Tibial nerve (tissue), 4 donors: Measurements from ENCODE around the gene INIP.

Experiments
- EP300 ChIP-seq, 2 donors: sonication (generic); formaldehyde crosslinking; IDR thresholded peaks; one replicate each; pipeline ENCODE4 v1.6.1; 2017; ENCODE audit warnings: antibody characterized with exemption in 2 of 2, mild to moderate bottlenecking in 1 of 2
- POLR2A ChIP-seq, 2 donors: fragments of 450-650 bp; IDR thresholded peaks; one replicate each; pipeline ENCODE4 v1.6.1; 2017; ENCODE audit warnings: antibody characterized with exemption in 2 of 2, mild to moderate bottlenecking in 2 of 2, moderate library complexity in 2 of 2
- TF ChIP-seq, protein P1 (sequence below), 5 experiments: fragments of 200-600 bp in 3 of 5; fragments of 450-650 bp in 2 of 5; sonication (generic) in 3 of 5; IDR thresholded peaks; one replicate each; pipeline ENCODE4 v1.5.1; 2016 to 2019; ENCODE audit warnings: antibody characterized with exemption in 5 of 5, mild to moderate bottlenecking in 3 of 5, moderate library complexity in 2 of 5

- TF ChIP-seq, protein P1, sequence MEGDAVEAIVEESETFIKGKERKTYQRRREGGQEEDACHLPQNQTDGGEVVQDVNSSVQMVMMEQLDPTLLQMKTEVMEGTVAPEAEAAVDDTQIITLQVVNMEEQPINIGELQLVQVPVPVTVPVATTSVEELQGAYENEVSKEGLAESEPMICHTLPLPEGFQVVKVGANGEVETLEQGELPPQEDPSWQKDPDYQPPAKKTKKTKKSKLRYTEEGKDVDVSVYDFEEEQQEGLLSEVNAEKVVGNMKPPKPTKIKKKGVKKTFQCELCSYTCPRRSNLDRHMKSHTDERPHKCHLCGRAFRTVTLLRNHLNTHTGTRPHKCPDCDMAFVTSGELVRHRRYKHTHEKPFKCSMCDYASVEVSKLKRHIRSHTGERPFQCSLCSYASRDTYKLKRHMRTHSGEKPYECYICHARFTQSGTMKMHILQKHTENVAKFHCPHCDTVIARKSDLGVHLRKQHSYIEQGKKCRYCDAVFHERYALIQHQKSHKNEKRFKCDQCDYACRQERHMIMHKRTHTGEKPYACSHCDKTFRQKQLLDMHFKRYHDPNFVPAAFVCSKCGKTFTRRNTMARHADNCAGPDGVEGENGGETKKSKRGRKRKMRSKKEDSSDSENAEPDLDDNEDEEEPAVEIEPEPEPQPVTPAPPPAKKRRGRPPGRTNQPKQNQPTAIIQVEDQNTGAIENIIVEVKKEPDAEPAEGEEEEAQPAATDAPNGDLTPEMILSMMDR (IDR thresholded peaks at IDR 0.05) = no peak
- TF ChIP-seq POLR2A (IDR thresholded peaks at IDR 0.05) (no peak), EP300 (IDR thresholded peaks at IDR 0.05) (no peak)
These were observed 1.8 kb upstream of the INIP start for GRCh38 chr9:112719696-112720095.
